ENCODE results near the gene NPAS2.

DNA sequence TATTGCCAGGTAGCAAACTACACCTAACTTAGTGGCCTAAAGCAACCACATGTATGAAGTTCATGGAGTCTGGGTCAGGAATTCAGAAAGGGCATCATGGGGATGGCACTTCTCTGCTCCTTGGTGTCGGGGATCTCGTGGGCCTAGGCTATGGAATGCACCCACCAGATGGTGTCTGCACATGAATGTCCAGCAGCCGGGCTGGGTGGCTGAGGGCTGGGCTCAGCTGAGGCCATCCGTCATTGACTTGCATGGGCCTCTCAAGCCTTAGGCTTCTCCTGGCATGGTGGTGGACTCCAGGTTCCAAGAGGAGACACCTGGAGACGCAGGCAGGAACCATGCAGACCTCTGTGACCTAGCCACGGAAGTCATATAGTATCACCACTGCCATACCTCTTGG is 156.1 kb downstream of the NPAS2 start:
- TF ChIP-seq, protein P1, sequence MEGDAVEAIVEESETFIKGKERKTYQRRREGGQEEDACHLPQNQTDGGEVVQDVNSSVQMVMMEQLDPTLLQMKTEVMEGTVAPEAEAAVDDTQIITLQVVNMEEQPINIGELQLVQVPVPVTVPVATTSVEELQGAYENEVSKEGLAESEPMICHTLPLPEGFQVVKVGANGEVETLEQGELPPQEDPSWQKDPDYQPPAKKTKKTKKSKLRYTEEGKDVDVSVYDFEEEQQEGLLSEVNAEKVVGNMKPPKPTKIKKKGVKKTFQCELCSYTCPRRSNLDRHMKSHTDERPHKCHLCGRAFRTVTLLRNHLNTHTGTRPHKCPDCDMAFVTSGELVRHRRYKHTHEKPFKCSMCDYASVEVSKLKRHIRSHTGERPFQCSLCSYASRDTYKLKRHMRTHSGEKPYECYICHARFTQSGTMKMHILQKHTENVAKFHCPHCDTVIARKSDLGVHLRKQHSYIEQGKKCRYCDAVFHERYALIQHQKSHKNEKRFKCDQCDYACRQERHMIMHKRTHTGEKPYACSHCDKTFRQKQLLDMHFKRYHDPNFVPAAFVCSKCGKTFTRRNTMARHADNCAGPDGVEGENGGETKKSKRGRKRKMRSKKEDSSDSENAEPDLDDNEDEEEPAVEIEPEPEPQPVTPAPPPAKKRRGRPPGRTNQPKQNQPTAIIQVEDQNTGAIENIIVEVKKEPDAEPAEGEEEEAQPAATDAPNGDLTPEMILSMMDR (IDR thresholded peaks at IDR 0.05): no peak
- TF ChIP-seq EP300 (IDR thresholded peaks at IDR 0.05) (no peak), POLR2A (IDR thresholded peaks at IDR 0.05) (no peak)

All from tibial nerve (tissue), 4 donors.